ENCODE measurements around the gene SPG11. TPM values are rescaled to one million over a fixed set of nuclear protein-coding genes. Genes with fewer than 3 reads are reported as not detected.

The SPG11 gene
- total and polyA plus RNA-seq, 9 of the 15 experiments (the other 6 are each of a cell fraction or from before 2014, with no cell fraction given) = 23.3 to 71.2 (median 45.6) TPM

DNA sequence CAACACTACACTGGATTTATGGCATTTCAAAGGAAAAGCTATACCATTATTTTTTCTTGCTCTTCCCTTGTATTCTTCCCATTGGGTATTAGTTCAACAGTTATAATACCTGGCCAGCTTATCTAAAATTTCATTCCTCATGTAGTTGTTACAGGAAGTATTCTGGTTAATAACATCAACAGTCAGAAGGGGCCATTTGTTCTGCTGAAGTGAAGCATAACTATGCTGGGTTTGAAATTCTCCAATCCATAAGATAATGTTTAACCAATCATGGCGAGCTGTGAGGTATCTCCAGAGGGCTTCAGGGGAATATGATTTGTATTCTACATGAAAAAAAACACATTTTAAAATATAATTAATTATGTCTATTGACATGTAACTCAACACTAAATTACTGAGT, 43.4 kb downstream of the SPG11 start:
- H3K9ac ChIP-seq (ENCODE audit: insufficient read depth in 1 of 2, low read depth in 2 of 2, low read length in 2 of 2) = no peak overlapping the region
- H3K4me1 ChIP-seq (replicated peaks in 1 of 2; ENCODE audit: control insufficient read depth in 2 of 2, insufficient read depth in 2 of 2, low read length in 2 of 2) = no peaks in the 10 kb centered on the region
- ATAC-seq (no peak), DNase-seq (ENCODE audit: extremely low read depth in 1 of 4, low spot score in 3 of 4) (no peak), FAIRE-seq (no peak)
- ChIA-PET CTCF (ENCODE audit: low intra/inter-chr PET ratio) (no interaction called here), POLR2A (interaction anchor here (1.5 kb wide), 1 partner anchor 9 kb away, joined by 5 read pairs; no protein-coding TSS in a partner anchor)
- intact Hi-C loops (cut with micrococcal nuclease) (no loop called here), in situ Hi-C loops (cut with MboI) (no loop called here)
- no peaks in the 10 kb centered on the region for H3K9me1 ChIP-seq (ENCODE audit: control insufficient read depth, insufficient read depth, low read length)
- no peak overlapping the region for H3K4me3 ChIP-seq
- TF ChIP-seq EGR1 (conservative IDR thresholded peaks at IDR 0.05) = no peak
- TF ChIP-seq, protein P1, sequence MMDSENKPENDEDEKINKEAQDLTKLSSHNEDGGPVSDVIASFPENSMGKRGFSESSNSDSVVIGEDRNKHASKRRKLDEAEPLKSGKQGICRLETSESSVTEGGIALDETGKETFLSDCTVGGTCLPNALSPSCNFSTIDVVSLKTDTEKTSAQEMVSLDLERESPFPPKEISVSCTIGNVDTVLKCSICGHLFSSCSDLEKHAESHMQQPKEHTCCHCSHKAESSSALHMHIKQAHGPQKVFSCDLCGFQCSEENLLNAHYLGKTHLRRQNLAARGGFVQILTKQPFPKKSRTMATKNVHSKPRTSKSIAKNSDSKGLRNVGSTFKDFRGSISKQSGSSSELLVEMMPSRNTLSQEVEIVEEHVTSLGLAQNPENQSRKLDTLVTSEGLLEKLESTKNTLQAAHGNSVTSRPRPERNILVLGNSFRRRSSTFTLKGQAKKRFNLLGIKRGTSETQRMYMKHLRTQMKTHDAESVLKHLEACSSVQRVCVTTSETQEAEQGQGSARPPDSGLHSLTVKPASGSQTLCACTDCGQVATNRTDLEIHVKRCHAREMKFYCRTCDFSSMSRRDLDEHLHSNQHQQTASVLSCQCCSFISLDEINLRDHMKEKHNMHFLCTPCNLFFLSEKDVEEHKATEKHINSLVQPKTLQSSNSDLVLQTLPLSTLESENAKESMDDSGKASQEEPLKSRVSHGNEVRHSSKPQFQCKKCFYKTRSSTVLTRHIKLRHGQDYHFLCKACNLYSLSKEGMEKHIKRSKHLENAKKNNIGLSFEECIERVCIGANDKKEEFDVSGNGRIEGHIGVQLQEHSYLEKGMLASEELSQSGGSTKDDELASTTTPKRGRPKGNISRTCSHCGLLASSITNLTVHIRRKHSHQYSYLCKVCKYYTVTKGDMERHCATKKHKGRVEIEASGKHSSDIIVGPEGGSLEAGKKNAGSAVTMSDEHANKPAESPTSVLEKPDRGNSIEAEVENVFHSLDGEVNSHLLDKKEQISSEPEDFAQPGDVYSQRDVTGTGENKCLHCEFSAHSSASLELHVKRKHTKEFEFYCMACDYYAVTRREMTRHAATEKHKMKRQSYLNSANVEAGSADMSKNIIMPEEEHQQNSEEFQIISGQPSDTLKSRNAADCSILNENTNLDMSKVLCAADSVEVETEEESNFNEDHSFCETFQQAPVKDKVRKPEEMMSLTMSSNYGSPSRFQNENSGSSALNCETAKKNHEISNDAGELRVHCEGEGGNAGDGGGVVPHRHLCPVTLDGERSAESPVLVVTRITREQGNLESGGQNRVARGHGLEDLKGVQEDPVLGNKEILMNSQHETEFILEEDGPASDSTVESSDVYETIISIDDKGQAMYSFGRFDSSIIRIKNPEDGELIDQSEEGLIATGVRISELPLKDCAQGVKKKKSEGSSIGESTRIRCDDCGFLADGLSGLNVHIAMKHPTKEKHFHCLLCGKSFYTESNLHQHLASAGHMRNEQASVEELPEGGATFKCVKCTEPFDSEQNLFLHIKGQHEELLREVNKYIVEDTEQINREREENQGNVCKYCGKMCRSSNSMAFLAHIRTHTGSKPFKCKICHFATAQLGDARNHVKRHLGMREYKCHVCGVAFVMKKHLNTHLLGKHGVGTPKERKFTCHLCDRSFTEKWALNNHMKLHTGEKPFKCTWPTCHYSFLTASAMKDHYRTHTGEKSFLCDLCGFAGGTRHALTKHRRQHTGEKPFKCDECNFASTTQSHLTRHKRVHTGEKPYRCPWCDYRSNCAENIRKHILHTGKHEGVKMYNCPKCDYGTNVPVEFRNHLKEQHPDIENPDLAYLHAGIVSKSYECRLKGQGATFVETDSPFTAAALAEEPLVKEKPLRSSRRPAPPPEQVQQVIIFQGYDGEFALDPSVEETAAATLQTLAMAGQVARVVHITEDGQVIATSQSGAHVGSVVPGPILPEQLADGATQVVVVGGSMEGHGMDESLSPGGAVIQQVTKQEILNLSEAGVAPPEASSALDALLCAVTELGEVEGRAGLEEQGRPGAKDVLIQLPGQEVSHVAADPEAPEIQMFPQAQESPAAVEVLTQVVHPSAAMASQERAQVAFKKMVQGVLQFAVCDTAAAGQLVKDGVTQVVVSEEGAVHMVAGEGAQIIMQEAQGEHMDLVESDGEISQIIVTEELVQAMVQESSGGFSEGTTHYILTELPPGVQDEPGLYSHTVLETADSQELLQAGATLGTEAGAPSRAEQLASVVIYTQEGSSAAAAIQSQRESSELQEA (IDR thresholded peaks at IDR 0.05; ENCODE audit: low read depth) = no peak
- TF ChIP-seq ZNF140 (CRISPR knock-in tag; IDR thresholded peaks at IDR 0.05) = no peak
- TF ChIP-seq SAFB2 (IDR thresholded peaks at IDR 0.05; ENCODE audit: borderline replicate concordance, low read depth, low read length, severe bottlenecking) = no peak
- TF ChIP-seq, protein P2, sequence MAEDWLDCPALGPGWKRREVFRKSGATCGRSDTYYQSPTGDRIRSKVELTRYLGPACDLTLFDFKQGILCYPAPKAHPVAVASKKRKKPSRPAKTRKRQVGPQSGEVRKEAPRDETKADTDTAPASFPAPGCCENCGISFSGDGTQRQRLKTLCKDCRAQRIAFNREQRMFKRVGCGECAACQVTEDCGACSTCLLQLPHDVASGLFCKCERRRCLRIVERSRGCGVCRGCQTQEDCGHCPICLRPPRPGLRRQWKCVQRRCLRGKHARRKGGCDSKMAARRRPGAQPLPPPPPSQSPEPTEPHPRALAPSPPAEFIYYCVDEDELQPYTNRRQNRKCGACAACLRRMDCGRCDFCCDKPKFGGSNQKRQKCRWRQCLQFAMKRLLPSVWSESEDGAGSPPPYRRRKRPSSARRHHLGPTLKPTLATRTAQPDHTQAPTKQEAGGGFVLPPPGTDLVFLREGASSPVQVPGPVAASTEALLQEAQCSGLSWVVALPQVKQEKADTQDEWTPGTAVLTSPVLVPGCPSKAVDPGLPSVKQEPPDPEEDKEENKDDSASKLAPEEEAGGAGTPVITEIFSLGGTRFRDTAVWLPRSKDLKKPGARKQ (CRISPR knock-in tag; IDR thresholded peaks at IDR 0.05) = no peak
- TF ChIP-seq MCM5 (IDR thresholded peaks at IDR 0.05; ENCODE audit: low read depth) = no peak
- TF ChIP-seq, protein P3, sequence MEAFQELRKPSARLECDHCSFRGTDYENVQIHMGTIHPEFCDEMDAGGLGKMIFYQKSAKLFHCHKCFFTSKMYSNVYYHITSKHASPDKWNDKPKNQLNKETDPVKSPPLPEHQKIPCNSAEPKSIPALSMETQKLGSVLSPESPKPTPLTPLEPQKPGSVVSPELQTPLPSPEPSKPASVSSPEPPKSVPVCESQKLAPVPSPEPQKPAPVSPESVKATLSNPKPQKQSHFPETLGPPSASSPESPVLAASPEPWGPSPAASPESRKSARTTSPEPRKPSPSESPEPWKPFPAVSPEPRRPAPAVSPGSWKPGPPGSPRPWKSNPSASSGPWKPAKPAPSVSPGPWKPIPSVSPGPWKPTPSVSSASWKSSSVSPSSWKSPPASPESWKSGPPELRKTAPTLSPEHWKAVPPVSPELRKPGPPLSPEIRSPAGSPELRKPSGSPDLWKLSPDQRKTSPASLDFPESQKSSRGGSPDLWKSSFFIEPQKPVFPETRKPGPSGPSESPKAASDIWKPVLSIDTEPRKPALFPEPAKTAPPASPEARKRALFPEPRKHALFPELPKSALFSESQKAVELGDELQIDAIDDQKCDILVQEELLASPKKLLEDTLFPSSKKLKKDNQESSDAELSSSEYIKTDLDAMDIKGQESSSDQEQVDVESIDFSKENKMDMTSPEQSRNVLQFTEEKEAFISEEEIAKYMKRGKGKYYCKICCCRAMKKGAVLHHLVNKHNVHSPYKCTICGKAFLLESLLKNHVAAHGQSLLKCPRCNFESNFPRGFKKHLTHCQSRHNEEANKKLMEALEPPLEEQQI (IDR thresholded peaks at IDR 0.05) = no peak
- no peak for TF ChIP-seq TAF9B (IDR thresholded peaks at IDR 0.05; ENCODE audit: partially characterized antibody)
- no peak for TF ChIP-seq TAF7 (tag; IDR thresholded peaks at IDR 0.05)
- no peak for TF ChIP-seq ZNF134 (CRISPR knock-in tag; conservative IDR thresholded peaks at IDR 0.05)
- BruUV-seq (replicated peaks) = no TSS peak
- WGBS (ENCODE audit: insufficient coverage, low coverage, missing lambda C conversion rate) = 100% methylated on average over 1 of the region's 1 CpG
- H3K27me3 ChIP-seq (ENCODE audit: control insufficient read depth in 2 of 2, insufficient read depth in 2 of 2, low read length in 2 of 2) = no peaks in the 10 kb centered on the region
- H3K36me3 ChIP-seq (ENCODE audit: control insufficient read depth, insufficient read depth, low read length) = peaks cover 88% of the 10 kb centered on the region
- no peaks in the 10 kb centered on the region for H3K79me2 ChIP-seq (ENCODE audit: control insufficient read depth, insufficient read depth, low read length)
- no peak overlapping the region for H3K4me2 ChIP-seq (ENCODE audit: insufficient read depth, low read length)
- no peaks in the 10 kb centered on the region for H3K9me3 ChIP-seq (replicated peaks; ENCODE audit: control insufficient read depth, insufficient read depth, low read depth, low read length)
- H2AFZ ChIP-seq (ENCODE audit: low read depth, low read length) = no peak overlapping the region
- H3K27ac ChIP-seq (ENCODE audit: extremely low read depth, low read depth, low read length) = no peak overlapping the region
- no peaks in the 10 kb centered on the region for H4K20me1 ChIP-seq (replicated peaks; ENCODE audit: control insufficient read depth, insufficient read depth, low read length)

Data from K562 (cell line).